ENCODE results near the gene CGB5.

CGB5 gene

DNA sequence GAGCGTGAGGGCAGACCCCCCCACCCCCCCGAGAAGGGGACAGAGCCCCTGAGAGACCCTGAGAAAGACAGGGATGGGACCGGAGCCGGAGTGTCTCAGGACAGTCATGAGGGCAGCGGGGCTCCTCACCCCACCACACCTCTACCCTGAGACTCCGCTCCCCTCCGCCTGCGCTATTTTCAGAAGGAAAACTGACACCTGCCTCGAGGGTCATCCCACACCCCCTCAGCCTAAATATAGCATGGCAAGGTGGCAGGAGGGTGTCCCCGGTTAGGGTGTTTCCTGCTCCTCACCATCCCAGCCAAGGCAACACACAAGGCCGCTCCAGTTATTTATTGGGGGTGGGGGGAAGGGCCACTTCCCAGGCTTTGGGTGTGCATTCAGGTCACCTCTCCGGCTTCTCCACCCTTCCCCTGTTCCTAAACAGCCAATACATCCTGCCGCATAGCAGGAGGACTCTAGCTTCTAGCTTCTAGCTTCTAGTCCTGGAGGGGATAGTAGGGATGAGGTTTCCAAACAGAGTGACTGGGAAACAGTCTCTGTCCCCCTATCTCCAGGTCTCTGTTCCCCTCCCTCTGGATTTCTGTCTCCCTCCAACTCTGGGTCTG, 22.4 kb downstream of the CGB5 start:
- TF ChIP-seq, protein P1, sequence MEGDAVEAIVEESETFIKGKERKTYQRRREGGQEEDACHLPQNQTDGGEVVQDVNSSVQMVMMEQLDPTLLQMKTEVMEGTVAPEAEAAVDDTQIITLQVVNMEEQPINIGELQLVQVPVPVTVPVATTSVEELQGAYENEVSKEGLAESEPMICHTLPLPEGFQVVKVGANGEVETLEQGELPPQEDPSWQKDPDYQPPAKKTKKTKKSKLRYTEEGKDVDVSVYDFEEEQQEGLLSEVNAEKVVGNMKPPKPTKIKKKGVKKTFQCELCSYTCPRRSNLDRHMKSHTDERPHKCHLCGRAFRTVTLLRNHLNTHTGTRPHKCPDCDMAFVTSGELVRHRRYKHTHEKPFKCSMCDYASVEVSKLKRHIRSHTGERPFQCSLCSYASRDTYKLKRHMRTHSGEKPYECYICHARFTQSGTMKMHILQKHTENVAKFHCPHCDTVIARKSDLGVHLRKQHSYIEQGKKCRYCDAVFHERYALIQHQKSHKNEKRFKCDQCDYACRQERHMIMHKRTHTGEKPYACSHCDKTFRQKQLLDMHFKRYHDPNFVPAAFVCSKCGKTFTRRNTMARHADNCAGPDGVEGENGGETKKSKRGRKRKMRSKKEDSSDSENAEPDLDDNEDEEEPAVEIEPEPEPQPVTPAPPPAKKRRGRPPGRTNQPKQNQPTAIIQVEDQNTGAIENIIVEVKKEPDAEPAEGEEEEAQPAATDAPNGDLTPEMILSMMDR (IDR thresholded peaks at IDR 0.05; ENCODE audit: low read depth, low read length): no peak
- no peak for DNase-seq (ENCODE audit: extremely low read depth, low read depth)

GRCh38 chr19:49067554-49067953, 23.9 kb downstream of the CGB5 start:
- no peak for DNase-seq (ENCODE audit: extremely low read depth, low read depth)
- TF ChIP-seq, protein P1 (IDR thresholded peaks at IDR 0.05; ENCODE audit: low read depth, low read length): no peak

DNA sequence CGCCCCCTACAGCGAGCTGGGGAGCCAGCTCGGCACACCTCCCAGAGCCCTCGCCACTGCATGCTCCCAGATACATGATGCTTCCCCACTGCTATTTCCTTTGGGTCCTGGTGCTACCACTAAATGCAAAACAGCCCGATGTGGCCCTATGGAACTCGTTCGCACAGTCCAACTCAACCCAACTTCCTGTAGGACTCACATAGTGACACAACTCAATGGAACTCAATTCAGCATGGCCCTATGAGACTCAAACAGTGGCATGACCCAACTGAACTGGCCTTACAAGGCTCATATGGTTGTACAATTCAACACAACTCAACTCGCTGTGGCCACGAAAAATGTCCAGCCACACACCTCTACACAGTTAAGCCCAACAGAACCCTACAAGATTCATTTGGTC, 25.4 kb downstream of the CGB5 start:
- DNase-seq (ENCODE audit: extremely low read depth, low read depth): no peak
- TF ChIP-seq, protein P1 (IDR thresholded peaks at IDR 0.05; ENCODE audit: low read depth, low read length): no peak

DNA sequence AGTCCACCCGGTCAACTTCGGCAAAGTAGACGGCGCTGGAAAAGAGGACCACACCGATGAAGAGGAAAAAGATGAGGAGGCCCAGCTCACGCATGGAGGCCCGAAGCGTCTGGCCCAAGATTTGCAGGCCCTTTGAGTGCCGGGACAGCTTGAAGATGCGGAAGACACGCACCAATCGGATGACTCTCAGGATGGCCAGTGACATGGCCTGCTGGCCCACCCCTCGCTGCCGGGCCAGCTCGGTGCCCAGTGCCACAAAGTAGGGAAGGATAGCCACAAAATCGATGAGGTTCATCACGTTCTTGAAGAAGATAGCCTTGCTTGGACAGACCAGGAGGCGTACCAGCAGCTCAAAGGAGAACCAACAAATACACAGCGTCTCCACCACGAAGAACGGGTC, 26.8 kb downstream of the CGB5 start:
- TF ChIP-seq, protein P1 (IDR thresholded peaks at IDR 0.05; ENCODE audit: low read depth, low read length): no peak
- no peak for DNase-seq (ENCODE audit: extremely low read depth, low read depth)

DNA sequence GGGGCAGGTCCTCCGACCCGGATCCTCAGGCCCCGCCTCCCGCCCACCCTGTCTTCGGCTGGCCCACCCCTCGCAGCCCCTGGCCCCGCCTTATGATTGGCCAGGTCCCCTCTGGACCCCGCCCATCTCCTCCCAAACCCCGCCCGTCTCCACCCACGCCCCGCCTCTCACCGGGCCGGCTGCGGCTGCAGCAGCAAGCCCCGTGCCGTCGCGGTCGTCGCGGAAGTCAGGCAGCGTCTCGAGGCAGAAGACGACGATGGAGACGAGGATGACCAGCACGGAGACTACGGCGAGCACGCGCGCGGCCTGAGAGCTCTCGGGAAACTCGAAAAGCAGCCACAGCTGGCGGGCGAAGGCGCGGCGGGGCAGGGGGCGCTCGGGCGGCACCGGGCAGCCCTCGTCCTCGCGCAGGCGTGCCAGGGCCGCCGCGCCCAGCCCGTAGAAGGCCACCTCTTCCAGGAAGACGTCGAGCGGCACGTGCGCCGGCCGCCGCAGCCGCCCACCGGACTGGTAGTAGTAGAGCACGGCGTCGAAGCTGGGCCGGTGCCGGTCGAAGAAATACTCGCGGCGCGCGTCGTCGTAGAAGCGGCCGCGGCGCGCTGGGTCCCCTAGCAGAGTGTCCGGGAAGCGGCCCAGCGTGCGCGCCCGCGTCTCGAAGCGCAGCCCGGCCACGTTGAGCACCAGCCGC, 28.4 kb downstream of the CGB5 start:
- TF ChIP-seq, protein P1 (IDR thresholded peaks at IDR 0.05; ENCODE audit: low read depth, low read length): no peak
- DNase-seq (ENCODE audit: extremely low read depth, low read depth): no peak

DNA sequence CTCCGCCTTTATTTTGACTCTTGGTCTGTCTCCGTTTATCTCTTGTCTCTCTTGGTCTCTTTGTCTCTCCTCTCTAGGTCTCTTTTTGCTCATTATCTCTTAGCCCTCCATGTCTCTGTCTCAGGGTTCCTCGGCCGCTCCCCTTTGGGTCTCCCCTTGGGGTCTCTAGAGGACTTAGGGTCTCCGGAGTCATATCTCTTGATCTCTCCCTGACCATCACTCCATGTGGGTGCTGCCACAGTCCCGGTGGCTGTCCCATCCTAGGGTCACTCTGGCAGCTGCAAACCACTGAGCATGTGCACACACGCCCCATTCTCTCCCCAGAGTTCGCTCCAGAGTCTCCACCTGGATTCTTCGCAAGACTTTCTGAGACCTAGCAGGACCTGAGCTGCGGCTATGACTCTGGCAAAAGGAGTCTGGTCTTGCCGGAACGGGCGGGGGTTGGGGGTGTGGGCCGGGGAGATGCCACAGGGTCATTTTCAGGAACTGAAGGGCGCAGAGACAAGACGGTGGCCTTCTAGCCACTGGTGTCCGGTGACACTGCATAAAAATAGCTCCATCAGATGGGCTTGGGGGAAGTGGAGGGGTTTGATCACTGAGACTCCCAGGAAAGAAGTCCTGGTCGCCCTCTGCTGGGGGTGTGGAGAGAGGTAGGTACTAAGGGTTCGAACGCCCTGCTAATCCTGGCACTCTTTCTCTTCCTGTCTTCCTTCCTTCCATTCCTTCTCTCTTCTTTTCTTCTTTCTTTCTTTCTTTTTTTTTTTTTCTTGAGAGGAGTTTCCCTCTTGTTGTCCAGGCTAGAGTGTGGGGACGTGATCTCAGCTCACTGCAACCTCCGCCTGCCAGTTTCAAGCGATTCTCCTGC, 30.1 kb downstream of the CGB5 start:
- TF ChIP-seq, protein P1 (IDR thresholded peaks at IDR 0.05; ENCODE audit: low read depth, low read length): peak; percentile 18
- DNase-seq (ENCODE audit: extremely low read depth, low read depth): no peak

GRCh38 chr19:49074869-49075268, 31.2 kb downstream of the CGB5 start:
- TF ChIP-seq, protein P1 (IDR thresholded peaks at IDR 0.05; ENCODE audit: low read depth, low read length): peak; percentile 57
- DNase-seq (ENCODE audit: extremely low read depth, low read depth): peak; percentile 30
